HG02970 (cell line): ENCODE results near the gene TMEM259.

Experiments used
- ATAC-seq: cut with Tn5 transposase; IDR thresholded peaks from one replicate; pipeline ENCODE4 v1.9.1; 2021; ENCODE audit warnings: mild to moderate bottlenecking, moderate library complexity, moderate number of reproducible peaks; ENCODE audit not compliant: unreplicated experiment, low FRiP score

The TMEM259 gene

DNA sequence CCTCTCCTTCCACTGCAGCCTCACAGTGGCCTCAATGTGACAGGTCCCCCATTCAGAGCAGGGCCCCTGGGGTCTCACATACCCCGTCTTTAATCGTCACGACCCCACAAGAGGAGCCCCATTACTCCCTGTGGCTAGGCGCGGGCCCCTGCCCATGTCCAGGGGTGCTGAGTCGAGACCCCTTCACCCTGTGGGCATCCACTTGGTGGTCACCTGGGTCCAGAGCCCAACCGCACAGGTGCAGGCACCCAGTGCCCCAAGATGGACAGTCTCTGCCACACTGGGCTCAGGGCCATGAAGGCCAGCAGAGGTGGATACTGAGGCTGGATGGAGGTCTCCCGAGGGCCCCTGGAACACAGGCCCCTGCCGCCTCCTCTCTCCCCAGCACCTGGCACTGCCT is 3.0 kb downstream of the TMEM259 start:
- no peak for ATAC-seq

DNA sequence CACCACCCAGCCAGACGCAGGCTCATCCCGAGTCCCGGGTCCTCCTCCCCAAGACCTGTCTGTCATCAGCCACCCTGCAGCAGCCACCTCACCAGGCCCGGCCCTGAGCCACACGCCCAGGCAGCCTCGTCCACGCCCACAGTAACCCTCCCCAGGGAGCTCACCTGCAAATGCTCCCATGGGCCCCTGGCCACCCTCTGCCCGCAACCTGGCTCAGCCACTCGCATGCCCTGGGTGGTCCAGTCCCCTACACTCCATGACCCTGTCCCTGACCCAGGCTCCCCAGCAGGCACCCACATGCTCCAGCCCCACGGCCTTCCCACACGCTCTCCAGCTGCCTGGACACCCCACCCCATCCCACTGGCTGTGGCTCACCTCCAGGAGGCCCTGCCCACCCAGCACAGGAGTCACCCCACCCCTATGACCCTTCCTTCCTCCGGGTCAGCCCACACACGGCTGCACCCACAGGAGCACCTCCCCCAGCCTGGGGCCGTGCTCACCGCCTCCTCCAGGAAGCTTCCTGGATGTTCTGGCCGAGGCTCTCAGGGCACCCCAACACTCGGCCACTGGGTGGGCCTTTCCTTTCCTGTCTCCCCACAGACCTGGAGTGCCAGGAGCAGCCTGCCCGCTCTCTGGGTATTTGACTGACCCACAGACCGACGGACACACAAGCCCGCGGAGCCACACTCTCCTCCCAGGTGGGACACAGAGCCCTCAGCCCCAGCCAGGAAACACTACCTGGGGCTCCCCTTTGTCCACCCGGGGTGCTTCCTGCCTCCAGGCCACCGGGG is 3.6 kb downstream of the TMEM259 start:
- no peak for ATAC-seq

DNA sequence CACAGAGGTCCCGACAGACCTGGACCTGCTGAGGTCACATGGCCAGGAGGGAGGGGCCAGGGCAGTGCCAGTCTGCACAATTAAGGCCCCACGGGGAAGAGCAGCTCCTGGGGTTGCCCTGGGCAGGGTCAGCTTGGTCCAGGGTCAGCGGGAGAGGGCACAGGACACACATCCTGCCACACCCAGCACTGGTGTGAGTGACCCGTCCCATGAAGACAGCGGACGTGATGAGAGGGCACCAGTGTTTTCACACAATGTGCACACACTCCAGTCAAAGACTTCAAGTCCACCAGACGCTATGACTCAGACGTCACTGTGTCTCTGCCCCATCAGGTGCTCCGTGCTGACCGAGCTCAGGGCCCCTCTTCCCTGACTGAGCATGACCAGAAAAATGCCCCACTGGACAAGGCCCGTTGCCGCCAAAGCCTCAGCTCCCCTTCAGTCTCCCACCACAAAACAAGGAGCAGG is 4.2 kb downstream of the TMEM259 start:
- ATAC-seq = no peak

DNA sequence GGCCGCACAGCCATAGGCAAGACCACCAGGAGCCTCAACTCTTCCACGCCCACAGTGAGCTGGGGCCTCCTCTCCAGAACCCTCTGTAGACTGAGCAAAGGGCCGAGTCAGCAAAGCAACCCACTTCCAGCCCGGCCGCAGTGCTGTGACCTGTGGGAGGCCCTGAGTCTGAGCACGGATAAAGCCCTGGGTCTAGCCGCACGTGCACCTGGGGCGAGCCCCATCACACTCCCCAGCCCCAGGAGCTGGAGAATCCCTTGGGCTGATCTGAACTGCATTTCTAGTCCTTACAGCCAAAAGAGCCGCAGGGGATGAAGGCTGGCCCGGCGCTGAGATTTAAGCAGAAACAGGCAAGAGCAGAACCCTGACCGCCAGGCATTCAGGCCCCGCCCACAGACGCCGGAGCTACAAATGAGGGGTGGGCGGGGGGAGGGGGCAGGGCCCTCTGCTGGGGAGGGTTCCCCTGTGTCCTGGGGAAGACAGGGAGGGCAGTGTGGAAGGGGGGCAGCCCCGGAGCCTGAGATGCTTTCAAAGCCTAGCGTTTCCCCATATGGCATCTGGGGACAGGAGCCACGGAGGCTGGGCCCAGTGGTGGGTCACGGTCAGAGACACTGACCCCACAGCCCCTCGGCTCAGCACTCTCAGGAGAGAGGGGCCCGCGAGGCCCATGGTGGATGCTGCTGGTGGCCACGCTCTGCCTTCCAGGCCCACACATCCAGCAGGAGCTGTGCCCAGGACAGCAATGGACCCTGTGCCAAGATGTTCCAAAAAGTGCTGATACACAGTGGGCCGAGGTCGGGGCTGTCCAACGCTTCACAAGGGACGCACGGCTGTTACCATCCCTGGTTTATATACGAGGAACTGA is 4.9 kb downstream of the TMEM259 start:
- no peak for ATAC-seq

DNA sequence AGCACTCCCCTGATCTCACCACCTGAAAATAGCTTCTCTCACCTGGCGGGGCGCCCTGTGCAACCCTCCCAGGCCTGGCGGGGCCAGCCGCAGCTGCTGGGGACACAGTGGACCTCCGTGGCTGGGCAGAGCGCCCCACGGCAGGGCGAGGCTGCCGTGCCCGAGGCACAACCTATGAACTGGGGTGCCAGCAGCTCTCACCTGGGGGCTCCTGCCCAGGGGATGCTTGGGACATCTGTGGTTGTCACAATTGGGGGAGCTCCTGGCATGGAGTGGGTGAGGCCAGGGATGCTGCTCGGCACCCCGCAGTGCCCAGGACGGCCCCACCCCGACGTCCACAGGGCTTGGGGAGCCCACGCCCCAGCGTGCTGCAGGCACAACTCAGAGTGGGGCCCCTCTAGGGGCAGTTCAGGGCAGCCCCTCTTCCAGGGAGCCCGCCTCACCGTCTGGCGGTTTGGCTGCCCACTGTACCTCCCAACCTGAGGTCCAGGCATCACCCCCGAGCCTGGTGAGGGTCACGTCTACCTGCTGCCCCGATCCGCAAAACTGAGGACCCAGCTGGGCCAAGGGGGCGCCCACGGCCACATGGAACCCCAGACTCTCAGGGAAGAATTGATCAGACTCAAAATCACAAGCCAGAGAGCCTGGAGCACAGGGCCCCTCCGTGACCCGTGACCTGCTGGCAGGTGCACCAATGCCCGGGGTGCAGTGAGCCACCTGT is 5.7 kb downstream of the TMEM259 start:
- no peak for ATAC-seq

DNA sequence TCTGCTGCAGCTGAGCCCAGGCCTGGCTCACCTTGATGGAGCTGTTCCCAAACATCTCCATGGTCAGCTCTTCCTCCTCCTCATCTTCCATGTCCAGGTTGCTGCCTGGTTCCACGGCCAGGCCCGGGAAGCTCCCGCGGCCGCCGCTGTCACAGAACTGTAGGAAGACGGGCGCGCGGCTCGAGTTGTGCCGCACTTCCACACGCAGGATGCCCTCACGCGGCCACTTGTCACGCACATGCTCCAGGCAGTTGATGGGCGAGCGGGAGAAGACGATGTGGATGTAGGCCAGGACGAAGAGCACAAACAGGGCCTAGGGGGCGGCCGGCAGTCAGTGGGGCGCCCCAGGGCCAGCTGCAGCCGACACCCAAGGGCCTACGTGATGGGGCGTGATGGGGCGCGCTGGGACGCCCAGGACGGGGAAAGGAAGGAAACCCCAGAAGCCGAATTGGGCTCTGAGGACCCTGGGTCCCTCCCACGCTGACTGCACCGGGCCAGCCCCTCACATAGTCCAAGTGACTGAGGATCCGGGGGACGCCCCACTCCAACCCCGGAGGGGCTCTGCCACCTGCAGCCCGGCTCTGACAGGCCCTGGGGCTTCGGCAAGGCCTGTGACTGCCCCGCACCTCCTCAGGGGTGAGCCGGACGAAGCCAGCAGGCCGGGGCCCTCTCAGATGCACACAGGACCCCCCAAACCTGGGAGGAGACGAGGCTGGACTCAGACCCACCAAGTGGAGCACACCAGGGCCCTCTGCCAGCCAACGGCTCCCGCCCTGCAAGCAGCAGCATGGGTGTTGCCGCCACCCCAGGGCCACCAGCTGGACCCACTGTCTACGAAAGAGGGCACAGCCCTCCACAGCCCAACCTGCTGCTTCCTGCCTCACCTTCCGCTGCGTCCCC is 6.5 kb downstream of the TMEM259 start:
- ATAC-seq = no peak

DNA sequence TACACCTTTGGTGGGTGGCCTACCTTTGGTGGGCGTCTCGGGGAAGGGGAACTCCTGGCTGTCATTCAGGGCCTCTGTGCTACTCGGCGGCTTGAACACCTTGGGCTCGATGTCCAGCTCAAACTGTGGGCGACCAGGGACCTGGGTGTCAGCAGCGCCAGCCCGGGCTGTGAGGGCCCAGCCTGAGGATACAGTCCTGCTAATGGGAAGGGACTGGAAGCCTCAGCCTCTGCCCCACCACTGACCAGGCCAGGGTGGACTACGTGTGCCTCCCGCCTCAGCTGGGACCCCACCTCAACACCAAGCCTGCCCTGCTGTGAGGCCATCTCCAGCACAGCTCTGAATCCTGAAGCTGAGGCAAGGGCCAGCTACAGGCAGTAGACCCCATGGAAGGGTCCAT is 7.7 kb downstream of the TMEM259 start:
- no peak for ATAC-seq

DNA sequence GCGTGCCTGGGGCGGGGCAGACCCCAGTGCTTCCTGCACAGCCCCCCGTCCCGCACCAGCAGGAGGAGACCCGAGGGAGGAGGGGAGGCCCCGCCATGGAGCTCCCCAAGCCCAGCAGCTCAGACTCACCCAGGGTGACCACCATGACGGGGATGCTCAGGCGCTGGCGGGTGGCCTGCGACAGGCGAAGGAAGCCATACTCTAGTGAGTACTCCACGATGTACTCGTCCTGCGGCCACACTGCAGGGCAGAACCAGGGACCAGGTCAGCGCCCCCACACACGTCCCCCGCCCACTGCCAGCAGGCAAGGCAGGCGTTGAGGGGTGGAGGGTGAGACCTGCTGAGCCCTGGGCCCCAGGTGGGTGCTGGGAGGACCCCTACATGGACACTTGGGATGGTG is 8.6 kb downstream of the TMEM259 start:
- no peak for ATAC-seq

DNA sequence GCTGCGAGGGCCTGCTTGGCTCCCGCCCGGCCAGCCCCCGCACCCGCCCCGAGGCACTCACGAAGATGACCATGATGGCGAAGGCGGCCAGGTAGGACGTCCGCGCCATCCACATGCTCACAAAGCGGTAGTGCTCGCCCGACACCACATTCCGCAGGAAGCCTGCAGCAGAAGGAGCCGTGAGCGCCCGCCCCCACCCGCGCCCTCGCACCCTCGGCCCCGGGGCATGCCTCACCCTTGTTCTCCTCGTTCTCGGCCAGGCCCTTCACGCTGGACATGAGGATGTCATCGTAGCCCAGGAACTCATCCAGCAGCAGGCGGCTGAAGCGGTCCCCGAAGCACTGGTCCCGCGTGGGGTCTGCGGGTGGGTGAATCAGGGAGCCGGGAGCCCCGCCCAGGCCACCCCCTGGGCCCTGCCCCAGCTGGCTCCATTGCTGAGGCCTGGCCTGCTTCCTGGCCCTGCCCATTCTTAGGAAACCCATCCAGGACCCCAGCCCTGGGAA is 9.0 kb downstream of the TMEM259 start:
- ATAC-seq = no peak

DNA sequence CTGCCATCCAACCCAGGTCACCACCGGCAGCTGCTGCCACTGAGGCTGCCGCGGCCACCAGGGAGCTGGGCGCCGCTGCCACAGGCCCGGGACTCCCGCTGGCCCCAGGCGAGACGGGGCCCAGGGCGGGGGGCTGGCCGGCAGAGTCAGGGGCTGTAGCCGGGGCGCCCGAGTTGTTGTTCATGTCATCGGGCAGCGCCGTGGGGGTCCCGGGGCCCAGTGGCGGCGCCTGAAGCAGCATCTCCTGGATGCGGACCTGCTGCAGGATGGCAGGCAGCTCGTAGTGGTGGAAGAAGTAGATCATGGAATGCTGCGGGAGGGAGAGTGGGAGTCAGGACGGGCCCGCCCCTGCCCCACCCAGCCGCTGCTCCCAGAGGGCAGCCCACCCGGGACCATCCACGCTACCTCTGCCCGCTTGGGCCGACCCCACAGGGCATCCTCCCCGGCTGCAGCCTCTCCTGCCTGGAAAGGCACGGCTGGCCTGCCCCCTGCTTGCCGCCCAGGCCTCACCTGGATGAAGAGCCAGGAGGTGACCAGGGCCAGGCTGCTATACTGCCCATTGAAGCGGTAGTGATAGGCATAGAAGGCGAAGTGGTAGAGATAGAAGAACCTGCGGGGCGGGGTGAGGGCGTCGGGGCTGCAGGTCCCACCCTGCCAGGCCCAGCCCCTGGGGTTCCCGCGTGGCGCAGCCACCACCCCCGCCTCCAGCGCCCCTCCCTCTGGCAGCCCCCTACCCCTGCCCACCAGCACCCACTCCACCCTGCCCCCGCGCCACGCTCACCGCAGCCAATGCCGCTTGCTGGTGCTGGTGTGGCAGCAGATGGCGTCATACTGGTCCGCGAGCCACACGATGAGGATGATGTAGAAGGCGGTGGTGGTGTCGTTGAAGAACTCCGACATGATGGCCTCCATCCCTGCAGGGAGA is 10.1 kb downstream of the TMEM259 start:
- ATAC-seq = no peak

DNA sequence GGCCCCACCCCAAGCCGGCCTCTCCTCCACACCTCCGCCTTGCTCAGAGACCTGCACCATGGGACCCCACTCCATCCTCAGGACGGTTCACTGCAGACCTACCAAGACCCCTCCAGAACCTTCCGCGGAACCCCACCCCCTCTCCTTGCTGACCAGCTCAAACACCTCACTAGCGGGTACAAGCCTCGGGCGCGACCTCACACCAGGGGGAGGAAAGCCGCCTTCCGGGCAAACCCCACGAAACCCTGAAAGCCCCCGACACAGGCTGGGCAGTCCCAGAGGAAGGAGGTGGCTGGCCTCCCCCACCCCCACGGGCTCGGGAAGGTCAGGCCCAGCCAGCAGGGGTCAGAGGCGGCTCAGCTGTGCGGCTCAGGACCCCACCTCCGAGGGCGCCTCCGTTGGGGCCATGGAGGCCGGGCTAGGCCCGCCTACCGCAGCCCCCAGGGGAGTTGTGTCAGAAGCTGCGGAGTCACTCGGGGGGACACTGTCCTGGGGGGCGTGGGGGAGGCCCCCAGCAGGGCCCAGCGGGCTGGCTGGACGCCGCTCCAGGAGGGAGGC is 10.9 kb downstream of the TMEM259 start:
- no peak for ATAC-seq

DNA sequence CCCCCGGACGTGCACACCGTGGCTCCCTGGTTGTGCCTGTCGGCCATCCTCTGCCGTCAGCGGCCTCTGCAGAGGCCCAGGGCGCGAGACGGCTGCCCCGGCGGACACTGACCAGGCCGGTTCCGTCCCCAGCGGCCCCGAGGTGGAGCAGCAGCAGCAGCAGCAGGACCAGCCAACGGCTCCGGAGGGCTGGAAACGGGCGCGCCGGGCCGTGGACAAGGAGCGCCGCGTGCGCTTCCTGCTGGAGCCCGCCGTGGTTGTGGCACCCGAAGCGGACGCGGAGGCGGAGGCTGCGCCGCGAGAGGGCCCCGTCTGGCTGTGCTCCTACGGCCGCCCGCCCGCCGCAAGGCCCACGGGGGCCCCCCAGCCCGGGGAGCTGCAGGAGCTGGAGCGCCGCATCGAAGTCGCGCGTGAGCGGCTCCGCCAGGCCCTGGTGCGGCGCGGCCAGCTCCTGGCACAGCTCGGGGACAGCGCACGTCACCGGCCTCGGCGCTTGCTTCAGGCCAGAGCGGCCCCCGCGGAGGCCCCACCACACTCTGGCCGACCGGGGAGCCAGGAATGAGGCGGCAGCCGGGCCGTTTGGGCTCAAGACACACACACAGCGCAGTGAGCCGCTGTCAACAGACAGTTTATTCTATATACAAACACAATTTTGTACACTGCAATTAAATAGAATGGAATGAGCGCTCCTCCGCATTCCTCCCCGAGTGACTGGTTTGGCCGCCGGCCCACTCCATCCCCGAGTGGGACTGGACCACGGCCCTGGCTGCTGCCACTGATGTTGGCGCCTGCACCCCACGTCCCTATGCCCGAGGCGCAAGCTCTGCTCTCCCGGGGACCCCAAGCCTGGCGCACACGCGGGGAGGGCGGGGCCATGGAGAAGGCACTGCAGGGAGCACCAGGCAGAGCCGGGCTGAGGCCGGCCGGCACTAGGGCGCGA is 11.6 kb downstream of the TMEM259 start:
- no peak for ATAC-seq

DNA sequence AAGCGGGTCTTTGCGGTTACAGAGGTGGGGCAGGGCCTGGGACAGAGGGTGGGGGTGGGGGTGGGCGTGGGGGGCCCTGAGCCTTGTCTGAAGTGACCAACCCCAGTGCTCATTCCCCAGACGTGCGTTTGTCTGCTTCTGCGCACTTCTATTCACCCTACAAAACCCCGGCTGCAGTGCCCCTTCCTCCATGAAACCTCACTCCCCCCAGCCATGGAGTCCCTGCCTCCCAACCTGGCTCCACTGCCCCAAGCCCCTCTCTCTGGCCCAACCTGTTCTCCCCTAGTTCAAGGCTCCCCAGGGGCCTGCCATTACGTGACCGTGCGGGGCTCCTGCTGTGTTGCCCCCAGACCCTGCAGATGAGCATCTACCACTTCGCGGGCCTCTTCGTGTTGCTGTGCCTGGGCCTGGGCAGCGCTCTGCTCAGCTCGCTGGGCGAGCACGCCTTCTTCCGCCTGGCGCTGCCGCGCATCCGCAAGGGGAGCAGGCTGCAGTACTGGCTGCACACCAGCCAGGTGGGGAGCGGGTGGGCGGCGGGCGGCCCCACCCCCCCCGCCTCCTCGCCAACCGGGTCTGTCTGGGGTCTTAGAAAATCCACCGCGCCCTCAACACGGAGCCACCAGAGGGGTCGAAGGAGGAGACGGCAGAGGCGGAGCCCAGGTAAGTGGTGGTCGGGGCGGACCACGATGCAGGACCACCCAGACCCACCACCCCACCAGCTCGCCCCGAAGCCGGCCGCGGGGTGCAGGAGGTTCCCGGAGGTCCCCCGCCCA is 12.5 kb downstream of the TMEM259 start:
- ATAC-seq = no peak

DNA sequence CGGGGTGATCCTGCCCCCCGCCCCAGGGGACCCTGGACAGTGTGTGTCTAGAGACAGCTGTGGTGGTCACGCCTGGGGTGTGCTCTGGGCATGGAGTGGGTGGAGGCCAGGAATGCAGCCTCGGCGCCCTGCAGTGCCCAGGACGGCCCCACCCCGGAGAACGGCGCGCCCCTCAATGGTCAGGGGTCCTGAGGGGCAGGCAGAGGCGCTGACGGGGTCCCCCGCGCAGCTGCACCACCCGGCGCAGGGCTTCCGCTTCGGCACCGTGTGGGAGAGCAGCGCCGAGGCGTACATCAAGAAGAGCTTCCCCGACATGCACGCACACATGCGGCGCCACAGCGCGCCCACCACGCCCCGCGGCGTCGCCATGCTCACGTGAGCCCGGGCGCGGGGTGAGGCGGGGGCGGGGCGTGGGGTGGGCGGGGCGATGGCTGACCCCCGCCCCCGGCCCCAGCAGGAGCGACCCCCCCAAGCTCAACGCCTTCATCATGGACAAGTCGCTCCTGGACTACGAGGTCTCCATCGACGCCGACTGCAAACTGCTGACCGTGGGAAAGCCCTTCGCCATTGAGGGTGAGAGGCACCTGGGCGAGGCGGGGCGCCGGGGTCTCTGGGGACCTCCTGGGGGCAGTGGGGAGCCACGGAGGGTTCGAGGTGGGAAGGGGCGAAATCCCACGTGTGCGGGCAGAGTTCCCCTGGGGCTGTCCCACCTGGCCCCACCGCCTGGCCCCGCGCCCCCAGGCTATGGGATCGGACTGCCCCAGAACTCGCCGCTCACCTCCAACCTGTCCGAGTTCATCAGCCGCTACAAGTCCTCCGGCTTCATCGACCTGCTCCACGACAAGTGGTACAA is 13.3 kb downstream of the TMEM259 start:
- ATAC-seq = no peak

DNA sequence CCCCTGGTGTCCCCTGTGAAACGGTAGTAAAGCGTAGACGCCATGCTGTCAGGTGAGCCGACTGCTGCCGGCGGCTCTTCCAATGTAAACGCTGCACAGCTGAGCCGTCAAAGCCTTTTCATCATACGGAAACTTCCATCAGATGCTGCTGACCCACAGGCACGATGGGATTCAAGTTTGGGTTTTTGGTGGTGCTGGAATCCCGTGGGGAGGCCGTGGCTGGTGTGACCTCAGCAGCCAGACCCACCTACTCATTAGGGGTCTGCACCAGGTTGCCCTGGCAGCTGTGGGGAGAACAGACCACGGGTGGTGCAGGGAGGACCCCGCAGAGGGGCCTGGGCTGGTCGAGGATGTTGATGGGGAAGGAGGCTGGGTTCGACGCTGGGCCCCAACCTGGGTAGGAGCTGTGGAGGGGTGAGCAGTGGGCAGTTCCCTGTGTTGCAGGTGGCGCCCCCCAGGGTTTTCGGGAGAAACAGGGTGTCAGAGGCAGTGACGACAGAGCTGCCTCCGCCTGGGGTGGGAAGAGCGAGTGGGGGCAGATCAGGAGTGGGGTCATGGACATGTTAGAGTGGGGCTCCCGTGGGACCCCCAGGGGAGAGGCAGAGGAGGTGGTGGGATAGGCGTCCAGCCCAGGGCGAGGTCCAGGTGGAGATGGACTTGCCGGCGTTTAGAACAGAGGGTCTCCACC is 14.1 kb downstream of the TMEM259 start:
- ATAC-seq = no peak
